Ishikawa (cell line): Measurements from ENCODE around the gene CLEC10A.

Experiments used
- CEBPB ChIP-seq: IDR thresholded peaks from 2 replicates; pipeline ENCODE4 v1.6.1; 2012
- EGR1 ChIP-seq: IDR thresholded peaks from 2 replicates; pipeline ENCODE4 v1.6.1; 2012
- EP300 ChIP-seq: IDR thresholded peaks from 2 replicates; pipeline ENCODE4 v1.6.1; 2012; ENCODE audit warnings: borderline replicate concordance
- FOXM1 ChIP-seq: IDR thresholded peaks from 2 replicates; pipeline ENCODE4 v1.6.1; 2012; ENCODE audit warnings: low read depth, borderline replicate concordance
- NFIC ChIP-seq: IDR thresholded peaks from 2 replicates; pipeline ENCODE4 v1.6.1; 2012
- RAD21 ChIP-seq: IDR thresholded peaks from 2 replicates; pipeline ENCODE4 v1.6.1; 2012; ENCODE audit warnings: low read depth
- TAF1 ChIP-seq: IDR thresholded peaks from 2 replicates; pipeline ENCODE4 v1.6.1; 2012; ENCODE audit warnings: low read depth, mild to moderate bottlenecking
- TCF12 ChIP-seq: IDR thresholded peaks from 2 replicates; pipeline ENCODE4 v1.6.1; 2012; ENCODE audit warnings: low read depth
- TEAD4 ChIP-seq: IDR thresholded peaks from 2 replicates; pipeline ENCODE4 v1.6.1; 2012
- YY1 ChIP-seq: IDR thresholded peaks from 2 replicates; pipeline ENCODE4 v1.6.1; 2012; ENCODE audit warnings: low read depth
- ZBTB7A ChIP-seq: IDR thresholded peaks from 2 replicates; pipeline ENCODE4 v1.6.1; 2012; ENCODE audit warnings: low read depth
- TF ChIP-seq, protein P1 (sequence below): IDR thresholded peaks from 2 replicates; pipeline ENCODE4 v1.6.1; 2012
- TF ChIP-seq, protein P2 (sequence below): IDR thresholded peaks from 2 replicates; pipeline ENCODE4 v1.6.1; 2012; ENCODE audit warnings: low read depth, mild to moderate bottlenecking
- TF ChIP-seq, protein P3 (sequence below): IDR thresholded peaks from 2 replicates; pipeline ENCODE4 v1.6.1; 2012

DNA sequence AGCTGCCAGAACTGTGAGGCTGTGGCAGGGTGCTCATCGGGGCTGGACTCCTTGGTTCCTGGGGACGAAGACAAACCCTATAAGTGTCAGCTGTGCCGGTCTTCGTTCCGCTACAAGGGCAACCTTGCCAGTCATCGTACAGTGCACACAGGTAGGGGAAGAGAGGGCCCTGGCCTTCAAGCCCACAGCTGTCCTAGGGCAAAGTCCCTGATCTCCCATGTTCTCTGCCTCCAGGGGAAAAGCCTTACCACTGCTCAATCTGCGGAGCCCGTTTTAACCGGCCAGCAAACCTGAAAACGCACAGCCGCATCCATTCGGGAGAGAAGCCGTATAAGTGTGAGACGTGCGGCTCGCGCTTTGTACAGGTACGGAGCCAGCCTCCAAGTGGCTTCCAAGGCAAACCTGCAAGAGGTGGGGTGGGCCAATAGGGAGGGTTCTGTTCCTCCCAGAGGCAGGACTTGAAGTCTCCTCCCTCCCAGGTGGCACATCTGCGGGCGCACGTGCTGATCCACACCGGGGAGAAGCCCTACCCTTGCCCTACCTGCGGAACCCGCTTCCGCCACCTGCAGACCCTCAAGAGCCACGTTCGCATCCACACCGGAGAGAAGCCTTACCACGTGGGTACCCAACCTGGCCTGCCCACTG, 53.5 kb downstream of the CLEC10A start:
- TF ChIP-seq YY1 (no peak), EP300 (no peak), TAF1 (no peak), CEBPB (no peak), RAD21 (no peak), NFIC (no peak), TEAD4 (no peak), ZBTB7A (no peak), TCF12 (no peak), EGR1 (no peak), FOXM1 (no peak)
- TF ChIP-seq, protein P1, sequence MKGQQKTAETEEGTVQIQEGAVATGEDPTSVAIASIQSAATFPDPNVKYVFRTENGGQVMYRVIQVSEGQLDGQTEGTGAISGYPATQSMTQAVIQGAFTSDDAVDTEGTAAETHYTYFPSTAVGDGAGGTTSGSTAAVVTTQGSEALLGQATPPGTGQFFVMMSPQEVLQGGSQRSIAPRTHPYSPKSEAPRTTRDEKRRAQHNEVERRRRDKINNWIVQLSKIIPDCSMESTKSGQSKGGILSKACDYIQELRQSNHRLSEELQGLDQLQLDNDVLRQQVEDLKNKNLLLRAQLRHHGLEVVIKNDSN, result no peak
- TF ChIP-seq, protein P2, sequence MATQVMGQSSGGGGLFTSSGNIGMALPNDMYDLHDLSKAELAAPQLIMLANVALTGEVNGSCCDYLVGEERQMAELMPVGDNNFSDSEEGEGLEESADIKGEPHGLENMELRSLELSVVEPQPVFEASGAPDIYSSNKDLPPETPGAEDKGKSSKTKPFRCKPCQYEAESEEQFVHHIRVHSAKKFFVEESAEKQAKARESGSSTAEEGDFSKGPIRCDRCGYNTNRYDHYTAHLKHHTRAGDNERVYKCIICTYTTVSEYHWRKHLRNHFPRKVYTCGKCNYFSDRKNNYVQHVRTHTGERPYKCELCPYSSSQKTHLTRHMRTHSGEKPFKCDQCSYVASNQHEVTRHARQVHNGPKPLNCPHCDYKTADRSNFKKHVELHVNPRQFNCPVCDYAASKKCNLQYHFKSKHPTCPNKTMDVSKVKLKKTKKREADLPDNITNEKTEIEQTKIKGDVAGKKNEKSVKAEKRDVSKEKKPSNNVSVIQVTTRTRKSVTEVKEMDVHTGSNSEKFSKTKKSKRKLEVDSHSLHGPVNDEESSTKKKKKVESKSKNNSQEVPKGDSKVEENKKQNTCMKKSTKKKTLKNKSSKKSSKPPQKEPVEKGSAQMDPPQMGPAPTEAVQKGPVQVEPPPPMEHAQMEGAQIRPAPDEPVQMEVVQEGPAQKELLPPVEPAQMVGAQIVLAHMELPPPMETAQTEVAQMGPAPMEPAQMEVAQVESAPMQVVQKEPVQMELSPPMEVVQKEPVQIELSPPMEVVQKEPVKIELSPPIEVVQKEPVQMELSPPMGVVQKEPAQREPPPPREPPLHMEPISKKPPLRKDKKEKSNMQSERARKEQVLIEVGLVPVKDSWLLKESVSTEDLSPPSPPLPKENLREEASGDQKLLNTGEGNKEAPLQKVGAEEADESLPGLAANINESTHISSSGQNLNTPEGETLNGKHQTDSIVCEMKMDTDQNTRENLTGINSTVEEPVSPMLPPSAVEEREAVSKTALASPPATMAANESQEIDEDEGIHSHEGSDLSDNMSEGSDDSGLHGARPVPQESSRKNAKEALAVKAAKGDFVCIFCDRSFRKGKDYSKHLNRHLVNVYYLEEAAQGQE, result no peak
- TF ChIP-seq, protein P3, sequence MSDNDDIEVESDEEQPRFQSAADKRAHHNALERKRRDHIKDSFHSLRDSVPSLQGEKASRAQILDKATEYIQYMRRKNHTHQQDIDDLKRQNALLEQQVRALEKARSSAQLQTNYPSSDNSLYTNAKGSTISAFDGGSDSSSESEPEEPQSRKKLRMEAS, result no peak
